Measurements from ENCODE around the gene CABP7.

DNA sequence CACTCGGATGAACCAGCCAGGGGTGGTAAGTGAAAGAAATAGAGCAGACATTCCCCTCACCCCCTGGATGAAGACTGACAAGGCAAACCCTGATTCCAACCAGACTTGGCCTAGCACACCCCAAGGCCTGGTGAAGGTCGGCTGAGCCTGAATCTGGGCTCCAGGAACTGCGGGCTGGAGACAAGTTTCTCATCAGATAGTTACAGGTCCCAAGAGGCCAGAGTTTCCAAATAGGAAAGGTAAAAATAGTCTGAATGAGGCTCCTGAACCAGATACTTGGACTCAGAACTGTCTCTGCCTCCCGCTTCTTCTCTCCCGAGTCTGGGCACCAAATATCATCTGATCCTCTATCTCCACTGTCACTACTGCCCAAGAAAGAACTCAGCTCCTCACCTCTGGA lies 39.2 kb downstream of the CABP7 start:
- TF ChIP-seq, protein P1, sequence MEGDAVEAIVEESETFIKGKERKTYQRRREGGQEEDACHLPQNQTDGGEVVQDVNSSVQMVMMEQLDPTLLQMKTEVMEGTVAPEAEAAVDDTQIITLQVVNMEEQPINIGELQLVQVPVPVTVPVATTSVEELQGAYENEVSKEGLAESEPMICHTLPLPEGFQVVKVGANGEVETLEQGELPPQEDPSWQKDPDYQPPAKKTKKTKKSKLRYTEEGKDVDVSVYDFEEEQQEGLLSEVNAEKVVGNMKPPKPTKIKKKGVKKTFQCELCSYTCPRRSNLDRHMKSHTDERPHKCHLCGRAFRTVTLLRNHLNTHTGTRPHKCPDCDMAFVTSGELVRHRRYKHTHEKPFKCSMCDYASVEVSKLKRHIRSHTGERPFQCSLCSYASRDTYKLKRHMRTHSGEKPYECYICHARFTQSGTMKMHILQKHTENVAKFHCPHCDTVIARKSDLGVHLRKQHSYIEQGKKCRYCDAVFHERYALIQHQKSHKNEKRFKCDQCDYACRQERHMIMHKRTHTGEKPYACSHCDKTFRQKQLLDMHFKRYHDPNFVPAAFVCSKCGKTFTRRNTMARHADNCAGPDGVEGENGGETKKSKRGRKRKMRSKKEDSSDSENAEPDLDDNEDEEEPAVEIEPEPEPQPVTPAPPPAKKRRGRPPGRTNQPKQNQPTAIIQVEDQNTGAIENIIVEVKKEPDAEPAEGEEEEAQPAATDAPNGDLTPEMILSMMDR (IDR thresholded peaks at IDR 0.05) = no peak
- TF ChIP-seq SIN3A (IDR thresholded peaks at IDR 0.05; ENCODE audit: borderline replicate concordance, insufficient read depth, low read depth, low read length) (no peak), POLR2AphosphoS5 (IDR thresholded peaks at IDR 0.05; ENCODE audit: low read depth, low read length) (no peak)
- TF ChIP-seq, protein P2, sequence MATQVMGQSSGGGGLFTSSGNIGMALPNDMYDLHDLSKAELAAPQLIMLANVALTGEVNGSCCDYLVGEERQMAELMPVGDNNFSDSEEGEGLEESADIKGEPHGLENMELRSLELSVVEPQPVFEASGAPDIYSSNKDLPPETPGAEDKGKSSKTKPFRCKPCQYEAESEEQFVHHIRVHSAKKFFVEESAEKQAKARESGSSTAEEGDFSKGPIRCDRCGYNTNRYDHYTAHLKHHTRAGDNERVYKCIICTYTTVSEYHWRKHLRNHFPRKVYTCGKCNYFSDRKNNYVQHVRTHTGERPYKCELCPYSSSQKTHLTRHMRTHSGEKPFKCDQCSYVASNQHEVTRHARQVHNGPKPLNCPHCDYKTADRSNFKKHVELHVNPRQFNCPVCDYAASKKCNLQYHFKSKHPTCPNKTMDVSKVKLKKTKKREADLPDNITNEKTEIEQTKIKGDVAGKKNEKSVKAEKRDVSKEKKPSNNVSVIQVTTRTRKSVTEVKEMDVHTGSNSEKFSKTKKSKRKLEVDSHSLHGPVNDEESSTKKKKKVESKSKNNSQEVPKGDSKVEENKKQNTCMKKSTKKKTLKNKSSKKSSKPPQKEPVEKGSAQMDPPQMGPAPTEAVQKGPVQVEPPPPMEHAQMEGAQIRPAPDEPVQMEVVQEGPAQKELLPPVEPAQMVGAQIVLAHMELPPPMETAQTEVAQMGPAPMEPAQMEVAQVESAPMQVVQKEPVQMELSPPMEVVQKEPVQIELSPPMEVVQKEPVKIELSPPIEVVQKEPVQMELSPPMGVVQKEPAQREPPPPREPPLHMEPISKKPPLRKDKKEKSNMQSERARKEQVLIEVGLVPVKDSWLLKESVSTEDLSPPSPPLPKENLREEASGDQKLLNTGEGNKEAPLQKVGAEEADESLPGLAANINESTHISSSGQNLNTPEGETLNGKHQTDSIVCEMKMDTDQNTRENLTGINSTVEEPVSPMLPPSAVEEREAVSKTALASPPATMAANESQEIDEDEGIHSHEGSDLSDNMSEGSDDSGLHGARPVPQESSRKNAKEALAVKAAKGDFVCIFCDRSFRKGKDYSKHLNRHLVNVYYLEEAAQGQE (IDR thresholded peaks at IDR 0.05; ENCODE audit: insufficient read depth in 1 of 2, low read depth in 2 of 2, low read length in 1 of 2) = no peak

Measured in Panc1 (cell line).